HG03432 (cell line): ENCODE measurements around the gene SART3.
"Not testable (repeated sequence)": the region's sequence is repeated elsewhere in the genome, so short reads cannot be mapped to it uniquely, and the experiment has no call there.

Source experiments
- ATAC-seq: cut with Tn5 transposase; IDR thresholded peaks from one replicate; pipeline ENCODE4 v1.9.1; 2021; ENCODE audit warnings: mild to moderate bottlenecking, moderate library complexity; ENCODE audit not compliant: unreplicated experiment

The SART3 gene

DNA sequence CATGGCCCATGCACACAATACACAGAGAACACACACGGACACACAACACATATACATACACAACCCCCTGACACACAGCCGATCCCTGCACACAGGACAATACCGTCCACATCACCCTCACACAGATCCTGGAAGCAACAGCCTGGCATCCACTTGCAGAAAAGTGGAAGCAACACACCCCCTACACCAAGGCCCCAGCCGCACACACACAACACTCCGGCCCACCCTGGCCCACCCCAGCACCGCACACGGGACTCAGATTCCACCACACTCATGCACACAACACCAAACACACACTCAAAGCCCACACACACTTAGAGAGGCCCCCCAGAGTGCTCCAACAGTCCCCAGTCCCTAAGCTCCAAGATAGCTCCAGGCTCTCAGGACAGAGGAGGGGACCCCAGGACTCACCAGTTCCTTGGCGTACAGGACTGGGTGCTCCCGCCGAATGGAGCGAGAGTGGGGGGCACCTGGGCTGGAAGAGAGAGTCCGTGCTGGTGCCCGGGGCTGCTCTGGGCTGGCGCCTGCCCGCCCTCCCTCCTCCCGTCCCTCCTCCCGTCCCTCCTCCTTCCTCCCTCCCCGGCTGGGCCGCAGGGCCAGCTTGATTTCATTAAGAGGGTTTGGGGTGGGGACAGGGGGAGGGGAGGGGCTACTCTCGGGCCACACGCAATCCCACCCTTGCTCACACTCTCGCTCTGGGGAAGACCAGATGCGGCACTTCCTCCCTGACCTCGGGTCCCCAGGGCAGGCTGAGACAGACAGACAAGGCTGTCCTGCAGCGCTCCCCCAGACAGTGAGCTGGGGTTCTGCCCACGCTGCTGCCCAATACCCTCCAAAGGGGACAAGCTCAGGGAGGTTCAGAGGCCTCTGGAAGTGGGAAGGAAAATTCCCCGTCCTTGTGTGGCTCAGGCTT, 36.8 kb upstream of the SART3 start, which contains the start of gene TMEM119:
Gene TMEM119 (minus strand): TSS at position 526 of the 913 bp plus-strand sequence. CDS start 5,701 bp downstream, outside the sequence.
- no peak for ATAC-seq

DNA sequence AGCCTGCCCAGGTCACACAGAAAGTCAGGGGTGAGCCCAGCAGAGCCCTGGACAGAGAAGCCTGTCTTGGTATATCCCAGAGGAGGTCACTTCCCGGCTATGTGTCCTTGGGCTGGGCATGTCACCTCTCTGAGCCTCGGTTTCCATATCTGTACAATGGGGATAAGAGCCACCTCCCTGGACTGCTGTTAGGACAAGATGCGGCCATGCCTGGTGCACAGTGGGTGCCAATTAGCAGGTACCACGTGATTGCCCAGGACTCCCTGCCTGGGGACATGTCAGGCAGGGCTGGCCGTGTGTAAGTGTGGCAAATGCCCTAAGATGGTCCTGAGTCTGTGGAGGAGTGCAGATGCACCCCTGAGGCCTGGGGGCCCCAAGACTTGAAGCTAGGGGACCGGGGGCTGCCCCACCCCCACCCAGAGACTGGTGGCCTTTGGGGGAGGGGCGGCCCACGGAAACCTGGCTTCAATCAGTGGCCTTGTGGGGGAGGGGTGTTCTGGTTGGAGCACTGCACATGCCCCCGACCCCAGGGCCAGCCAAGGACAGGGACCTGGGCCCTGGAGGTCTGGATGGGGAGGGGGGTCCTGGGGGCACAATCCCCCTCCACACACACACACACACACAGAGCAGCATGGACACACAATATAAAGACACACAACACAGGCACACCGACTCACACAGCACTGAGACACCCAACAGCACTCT, 36.0 kb upstream of the SART3 start:
- ATAC-seq: no peak

DNA sequence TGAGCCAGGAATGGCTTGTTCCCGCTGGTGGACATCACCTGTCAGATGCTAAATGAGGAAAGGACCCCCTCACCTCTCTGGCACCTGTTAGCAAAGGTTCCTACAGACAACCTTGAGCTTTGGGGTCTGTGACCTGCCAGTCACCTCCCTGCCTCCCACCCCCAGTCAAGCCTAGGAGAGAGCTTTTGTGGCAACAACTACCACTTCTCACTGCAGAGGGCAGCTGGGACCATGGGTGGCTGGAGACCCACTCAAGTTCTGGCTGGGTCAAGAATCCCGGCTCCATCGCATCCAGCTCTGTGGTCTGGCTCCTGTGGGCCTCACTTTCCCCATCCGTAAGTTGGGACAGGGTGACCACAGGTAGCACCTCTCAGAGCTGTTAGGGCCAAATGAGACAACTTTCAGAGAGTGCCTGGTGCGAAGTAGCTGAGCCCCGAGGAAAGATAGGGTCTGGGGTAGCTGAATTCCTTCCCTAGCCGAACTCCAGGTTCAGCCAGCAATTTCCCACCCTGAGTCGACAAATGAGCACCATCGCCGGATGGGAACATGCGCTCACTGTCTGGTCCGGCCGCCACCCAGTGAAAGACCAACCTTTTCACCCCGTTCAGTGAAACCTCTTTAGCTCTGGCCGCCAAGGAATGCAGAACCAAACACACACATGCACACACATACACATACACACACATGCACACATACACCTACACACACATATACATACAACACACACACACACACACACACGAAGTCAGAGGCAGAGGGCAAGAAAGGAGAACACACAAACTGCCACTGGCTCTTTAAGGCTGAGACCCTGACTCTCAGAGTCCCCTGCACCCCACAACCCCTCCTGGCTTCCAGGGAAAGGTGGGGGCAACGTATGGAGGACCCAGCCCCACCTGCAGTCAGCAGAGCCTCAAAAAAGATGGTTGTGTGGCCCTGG, 35.0 kb upstream of the SART3 start:
- no peak for ATAC-seq

DNA sequence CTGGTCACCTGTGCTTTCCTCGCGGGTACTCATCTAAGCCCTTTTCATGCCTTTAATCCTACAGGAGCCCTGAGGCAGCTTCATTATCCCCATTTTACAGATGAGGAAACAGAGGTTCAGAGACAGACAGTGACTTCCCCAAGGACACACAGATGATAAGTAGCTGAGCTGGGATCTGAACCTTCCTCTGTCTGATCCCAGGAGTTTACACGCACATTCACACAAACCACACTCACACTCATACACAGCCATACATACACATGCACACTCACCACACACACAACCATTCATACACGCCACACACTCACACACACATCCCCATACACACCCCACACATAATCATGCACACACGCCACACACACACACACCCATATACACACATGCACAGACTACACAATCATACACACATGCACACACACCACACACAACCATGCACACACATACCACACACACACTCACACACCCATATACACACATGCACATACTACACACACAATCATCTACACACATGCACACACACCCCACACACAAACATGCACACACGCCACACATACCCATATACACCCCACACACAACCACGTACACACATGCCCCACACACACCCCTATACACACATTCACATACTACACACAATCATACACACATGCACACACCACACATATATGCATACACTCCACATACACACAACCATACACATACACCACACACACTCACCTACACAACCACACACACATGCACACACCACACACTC, 34.2 kb upstream of the SART3 start:
- no peak for ATAC-seq

DNA sequence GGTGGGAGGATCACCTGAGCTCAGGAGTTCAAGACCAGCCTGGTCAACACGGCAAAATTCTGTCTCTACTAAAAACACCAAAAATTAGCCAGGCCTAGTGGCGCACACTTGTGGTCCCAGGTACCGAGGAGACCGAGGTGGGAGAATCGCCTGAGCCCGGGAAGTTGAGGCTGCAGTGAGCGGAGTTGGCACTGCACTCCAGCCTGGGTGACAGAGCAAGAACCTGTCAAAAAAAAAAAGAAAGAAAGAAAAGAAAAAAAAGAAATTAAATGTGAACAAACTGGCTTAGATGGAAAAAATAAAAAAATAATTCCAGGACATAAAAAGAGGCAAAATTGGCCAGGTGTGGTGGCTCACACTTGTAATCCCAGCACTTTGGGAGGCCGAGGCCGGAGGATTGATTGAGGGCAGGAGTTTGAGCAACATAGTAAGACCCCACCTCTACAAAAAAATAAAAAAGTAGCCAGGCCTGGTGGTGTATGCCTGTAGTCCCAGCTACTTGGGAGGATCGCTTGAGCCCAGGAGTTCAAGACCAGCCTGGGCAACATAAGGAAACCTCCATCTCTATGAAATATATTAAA, 33.4 kb upstream of the SART3 start:
- ATAC-seq: no peak

DNA sequence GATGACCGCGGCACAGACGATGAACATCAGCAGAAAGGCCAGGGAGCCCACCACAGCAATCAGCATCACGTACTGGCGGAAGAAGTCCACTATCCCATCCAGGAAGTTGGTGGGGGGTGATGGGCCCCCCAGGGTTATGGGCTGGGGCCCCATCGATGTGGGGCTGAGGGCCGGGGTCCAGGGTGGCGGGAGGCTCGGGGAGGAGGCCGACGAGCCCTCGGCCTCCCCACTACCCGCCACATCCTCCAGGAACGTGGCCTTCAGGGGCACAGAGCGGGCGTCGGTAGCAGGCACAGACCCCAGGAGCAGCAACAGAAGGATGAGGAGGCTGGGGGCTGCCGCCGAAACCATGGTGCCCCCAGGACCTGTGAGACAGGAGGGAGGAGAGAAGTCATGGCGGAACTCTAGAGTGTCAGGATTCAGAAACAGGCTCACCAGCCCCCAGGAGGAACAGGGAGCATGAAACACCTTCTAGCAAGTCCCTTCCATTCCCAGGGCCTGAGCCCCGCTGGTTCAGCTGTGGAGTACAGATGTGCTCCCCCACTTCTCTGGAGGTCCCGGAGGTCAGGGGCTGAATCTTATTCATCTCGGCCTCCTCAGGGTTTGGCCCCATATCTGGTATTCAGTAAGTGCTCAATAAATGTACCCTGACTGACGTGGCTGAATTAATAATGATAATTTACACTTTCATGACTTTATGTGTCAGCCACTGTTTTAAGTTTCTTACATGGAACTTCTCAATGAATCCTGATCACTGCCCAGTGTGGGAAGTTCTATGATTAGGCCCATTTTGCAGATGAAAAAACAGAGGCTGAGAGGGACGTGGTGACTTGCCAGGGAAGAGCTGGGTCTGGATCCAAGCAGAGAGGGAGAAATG, 31.3 kb upstream of the SART3 start:
- ATAC-seq: no peak

DNA sequence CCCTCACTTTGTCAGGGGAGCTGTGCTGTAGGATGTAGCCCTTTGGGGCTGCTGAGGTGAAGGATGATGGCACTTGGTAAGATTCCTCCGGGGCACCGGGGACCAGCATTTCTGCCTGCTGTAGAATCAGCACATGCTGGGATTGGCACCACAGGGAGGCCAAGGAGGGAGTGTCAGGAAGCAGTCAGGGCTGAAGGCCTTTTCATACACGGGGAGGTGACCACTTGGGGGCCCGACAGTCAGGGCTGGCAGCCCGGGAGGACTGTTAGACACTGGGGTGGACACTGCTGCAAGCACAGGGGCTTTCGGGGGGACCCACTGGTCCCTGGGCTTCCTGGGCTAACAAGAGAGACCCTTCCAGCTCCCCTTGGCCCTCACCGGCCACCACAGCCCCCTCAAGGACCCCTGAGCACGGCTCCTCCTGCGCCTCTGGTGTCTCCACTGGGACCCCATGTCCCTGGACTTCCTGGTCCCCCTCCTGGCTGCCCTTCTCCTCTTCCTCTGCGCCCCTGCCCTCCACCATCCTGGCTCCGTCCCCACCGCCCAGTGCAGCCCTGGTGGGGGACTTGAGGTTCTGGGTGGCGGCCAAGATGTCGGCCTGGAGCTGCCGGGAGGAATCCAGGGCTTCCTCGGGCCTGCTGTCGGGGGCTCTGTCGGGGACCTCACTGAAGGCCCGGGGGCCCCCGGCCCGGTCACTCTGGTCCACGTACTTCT, 30.5 kb upstream of the SART3 start:
- no peak for ATAC-seq

DNA sequence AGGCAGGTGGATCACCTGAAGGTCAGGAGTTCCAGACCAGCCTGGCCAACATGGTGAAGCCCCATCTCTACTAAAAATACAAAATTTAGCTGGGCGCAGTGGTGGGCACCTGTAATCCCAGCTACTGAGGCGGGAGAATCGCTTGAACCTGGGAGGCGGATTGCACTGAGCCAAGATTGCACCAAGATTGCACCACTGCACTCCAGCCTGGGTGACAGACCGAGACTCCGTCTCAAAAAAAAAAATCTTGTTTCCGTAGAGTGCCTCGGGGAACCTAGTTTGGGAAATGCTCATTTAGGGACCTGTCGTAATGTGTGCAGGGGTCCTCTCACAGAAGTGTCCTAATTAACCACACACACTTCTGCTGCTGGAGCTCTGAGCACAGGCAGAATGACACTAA, 29.5 kb upstream of the SART3 start:
- ATAC-seq: not testable (repeated sequence)

DNA sequence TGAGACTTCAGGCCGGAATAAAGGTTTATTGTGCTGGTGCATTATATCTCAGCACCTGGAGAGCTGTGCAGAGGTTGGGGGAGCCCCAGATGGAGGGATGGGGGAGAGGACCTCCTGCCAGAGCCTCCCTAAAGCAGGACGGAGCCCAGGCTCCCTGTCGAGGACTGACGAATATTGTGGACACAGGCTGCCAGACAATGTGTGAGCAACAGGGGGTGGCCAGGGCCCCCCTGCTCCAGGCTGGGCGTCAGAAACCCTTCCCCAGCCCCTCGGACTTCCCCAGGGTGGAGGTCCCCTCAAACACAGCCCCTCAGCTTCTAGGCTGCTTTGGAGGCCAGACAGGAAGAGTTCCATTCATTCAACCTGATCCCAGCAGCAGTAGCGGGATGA, 28.9 kb upstream of the SART3 start:
- no peak for ATAC-seq

DNA sequence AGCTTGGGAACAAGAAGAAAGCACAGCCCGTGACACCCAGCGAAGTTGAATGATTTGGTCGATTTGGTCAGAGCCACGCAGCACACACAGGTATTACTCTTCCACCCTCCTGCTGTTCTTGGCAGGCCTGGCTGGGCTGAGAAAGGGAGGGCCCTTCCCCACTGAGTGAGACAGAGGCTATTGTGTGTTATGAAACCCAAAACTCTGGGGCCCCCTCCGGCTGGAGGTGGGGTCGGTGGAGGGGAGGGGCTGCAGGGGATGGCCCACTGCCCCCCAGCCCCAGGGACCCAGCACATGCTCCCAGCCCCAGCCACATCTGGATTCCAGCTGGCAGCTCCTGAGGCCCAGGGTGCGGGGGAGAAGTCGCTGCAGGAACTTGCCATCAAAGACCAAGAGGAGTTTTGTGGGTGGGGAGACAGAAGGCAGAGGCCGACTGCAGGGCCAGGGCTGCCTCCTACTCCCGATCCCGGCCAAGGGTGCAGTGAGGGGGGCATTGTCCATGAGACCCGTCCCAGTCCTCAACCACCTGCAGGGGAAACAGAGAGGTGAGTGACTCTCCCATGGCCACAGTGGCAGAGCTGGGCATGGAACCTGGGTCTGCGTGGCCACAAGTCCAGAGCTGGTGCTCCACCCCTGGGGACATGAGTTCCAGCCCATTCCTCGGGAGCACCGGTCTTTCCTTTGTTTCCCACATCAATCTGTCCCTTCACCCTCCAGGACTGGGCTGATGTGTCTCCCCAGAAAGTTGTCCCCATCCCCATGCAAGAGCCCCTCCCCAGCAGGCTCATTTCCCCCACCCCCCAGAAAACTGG, 28.3 kb upstream of the SART3 start:
- ATAC-seq: no peak

DNA sequence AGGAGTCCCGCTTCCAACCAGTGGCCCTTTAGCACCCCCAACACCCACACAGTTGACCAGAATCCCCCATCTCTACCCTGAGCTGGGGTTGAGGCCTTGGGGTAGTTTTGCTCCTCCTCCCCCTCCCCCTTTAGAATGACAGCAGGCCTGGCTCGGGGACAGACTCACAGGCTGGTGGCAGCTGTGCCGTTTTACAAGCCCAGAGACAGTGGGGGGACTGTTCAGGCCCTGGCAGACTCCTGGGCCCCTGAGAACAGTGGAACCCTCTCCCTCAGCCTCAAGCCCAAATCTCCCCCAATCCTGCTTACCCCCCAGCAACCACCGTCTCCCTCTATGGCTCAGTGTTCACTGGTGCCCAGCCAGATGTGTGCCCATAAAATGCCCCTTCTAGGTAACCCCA, 26.9 kb upstream of the SART3 start:
- ATAC-seq: no peak

DNA sequence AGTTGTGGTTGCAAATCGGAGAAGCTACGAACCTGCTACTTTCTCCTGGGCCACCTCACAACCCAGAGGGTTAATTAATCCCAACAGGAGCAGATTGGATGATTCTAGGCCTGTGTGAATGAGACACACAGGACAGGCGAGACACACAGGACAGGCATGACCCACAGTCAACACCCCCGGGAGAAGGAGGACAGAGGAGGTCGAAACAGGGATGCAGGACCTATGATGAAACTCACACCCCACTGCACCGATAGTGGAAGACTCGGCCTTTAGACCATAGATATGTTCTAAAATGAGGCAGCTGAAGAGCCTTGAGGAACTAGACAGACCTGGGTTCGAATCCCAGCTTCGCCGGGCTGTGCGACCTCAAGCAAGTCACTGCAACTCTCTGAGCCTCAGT, 25.3 kb upstream of the SART3 start:
- ATAC-seq: no peak

DNA sequence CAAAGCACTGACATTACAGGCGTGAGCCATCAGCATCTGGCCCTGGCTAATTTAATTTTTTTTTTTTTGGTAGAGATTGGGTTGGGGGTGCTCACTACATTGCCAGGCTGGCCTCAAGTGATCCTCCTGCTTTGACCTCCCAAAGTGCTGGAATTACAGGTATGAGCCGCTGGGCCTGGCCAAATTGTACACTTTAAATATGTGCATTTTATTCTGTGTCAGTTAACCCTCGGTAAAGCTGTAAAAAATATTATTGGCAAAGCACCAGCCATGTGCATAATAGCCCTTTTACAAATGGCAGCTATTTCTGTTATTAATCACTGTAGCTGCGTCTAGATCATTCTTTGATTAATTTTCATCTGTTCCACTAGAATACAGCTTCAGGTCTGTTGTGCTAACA, 24.9 kb upstream of the SART3 start:
- no peak for ATAC-seq

DNA sequence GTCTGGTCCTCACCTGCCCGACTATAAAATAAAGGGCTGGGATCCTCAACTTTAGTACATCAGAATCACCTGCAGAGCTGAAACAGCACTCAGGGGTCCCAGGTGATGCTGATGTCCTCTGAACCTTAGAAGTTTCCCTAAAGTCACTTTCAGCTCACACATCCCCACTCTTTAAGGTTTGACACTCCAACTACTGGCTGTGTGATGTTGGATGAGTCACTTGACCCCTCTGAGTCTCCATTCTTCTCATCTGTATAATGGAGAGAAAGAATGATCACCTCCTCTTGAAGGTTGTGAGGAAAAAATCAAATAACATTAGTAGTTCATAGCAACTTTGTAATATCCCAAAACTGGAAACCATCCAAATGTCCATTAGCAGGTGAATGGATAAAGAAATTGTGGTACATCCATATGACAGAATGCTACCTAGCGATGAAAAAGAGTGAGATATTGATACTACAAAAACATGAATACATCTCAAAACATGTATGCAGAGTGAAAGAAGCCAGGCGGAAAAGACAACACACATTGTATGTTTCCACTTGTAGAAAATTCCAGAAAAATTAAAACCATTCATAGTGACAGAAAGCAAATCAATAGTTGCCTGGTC, 23.6 kb upstream of the SART3 start:
- no peak for ATAC-seq

DNA sequence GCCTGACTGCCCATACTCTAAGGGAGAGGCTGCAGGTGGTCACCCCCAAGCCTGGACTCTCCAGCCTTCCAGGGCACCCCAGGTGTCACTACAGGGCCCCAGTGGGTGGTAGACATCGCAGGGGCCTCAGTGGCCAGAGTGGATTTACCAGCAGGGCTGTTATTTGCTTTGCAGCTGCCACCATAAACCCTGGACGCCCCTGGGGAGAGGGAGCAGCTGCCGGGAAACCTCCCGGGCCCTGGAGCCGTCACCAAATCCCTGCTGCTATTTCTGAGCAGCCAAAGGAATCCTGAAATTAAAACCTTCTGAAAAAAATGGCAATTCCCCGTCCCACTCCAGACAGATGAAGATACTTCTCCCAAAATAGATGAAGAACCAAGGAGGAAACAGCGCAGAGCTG, 23.0 kb upstream of the SART3 start:
- no peak for ATAC-seq

DNA sequence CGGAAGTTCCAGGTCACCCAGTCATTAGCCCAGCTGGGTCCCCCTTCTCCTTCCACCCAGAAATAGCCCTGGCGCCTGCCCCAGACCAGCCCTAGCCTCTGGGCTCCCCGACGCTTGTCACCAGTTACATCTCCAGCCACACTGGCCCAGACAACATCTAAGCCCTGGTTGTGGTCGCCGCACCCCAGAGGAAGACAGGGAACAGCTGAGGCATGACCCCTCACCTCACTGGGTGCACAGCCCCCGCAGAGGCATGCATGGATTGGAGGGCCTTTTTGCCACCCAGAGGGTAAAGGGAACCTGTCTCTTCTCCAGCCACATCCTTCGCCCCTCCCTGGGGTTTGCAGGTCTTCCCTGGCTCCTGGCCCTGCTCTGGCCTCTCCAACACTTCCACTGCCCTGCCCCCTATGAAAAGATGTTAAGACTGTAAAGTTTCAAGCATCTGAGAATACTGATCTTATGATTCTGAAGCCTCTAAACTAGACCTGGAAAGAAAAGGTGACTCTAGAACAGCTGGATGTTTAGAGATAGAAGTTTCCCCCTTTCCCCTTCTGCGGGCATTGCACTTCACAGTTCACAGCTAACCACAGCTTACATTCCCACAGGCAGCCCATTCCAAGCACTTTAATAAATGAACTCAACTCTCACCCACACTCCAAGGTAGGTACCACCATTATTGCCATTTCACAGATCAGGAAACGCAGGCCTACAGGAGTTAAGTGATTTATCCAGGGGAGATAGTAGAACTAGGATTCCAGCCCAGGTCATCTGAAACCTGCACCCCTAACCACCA, 22.2 kb upstream of the SART3 start:
- no peak for ATAC-seq
